ENCODE results near the gene KMT5B. TPM values are rescaled to one million over a fixed set of nuclear protein-coding genes. Genes with fewer than 3 reads are reported as not detected.

The KMT5B gene
- total RNA-seq, 1 donor from 2014 or later: 24.3 TPM

- Histone ChIP-seq H3K9me3 (replicated peaks) (no peaks in the 10 kb centered on the region), H3K4me3 (no peak overlapping the region), H3K27ac (replicated peaks) (no peak overlapping the region), H3K4me1 (peaks cover 21% of the 10 kb centered on the region), H3K36me3 (peaks cover 40% of the 10 kb centered on the region), H3K27me3 (ENCODE audit: low read depth) (no peaks in the 10 kb centered on the region)
- intact Hi-C loops (cut with micrococcal nuclease): loop anchor here (10.0 kb wide), 1 partner anchor 185 kb away; no protein-coding TSS in a partner anchor
- no peak for DNase-seq
- no peak for TF ChIP-seq CTCF (IDR thresholded peaks at IDR 0.05; ENCODE audit: borderline replicate concordance)
Measured at GRCh38 chr11:68259122-68259959, 46.2 kb upstream of the KMT5B start.

DNA sequence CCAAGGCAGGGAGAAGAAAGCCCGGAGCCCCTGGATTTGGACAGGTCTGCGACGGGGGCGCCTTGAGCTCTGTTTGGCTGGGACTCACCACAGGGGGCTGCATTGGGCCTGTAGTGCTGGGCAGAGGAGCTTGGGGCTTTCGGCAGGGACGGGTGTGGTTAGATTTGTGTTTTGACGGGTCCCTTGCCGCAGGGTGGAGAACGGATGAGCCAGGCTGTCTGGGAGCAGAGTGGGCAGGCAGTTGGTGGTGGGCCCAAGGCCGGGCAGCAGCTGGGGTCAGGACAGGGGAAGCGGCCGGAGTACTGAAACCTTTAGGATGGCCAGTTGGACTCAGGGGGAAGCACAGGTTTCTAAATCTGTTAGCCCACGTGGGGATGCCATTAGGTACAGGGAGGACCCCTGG, 45.3 kb upstream of the KMT5B start:
- peaks cover 21% of the 10 kb centered on the region for H3K4me1 ChIP-seq
- DNase-seq: no peak
- no peak for TF ChIP-seq CTCF (IDR thresholded peaks at IDR 0.05; ENCODE audit: borderline replicate concordance)
- H3K36me3 ChIP-seq: peaks cover 32% of the 10 kb centered on the region
- no peaks in the 10 kb centered on the region for H3K27me3 ChIP-seq (ENCODE audit: low read depth)
- intact Hi-C loops (cut with micrococcal nuclease): loop anchor here (10.0 kb wide), 1 partner anchor 186 kb away; no protein-coding TSS in a partner anchor
- no peak overlapping the region for H3K4me3 ChIP-seq
- no peaks in the 10 kb centered on the region for H3K9me3 ChIP-seq (replicated peaks)
- H3K27ac ChIP-seq (replicated peaks): no peak overlapping the region

DNA sequence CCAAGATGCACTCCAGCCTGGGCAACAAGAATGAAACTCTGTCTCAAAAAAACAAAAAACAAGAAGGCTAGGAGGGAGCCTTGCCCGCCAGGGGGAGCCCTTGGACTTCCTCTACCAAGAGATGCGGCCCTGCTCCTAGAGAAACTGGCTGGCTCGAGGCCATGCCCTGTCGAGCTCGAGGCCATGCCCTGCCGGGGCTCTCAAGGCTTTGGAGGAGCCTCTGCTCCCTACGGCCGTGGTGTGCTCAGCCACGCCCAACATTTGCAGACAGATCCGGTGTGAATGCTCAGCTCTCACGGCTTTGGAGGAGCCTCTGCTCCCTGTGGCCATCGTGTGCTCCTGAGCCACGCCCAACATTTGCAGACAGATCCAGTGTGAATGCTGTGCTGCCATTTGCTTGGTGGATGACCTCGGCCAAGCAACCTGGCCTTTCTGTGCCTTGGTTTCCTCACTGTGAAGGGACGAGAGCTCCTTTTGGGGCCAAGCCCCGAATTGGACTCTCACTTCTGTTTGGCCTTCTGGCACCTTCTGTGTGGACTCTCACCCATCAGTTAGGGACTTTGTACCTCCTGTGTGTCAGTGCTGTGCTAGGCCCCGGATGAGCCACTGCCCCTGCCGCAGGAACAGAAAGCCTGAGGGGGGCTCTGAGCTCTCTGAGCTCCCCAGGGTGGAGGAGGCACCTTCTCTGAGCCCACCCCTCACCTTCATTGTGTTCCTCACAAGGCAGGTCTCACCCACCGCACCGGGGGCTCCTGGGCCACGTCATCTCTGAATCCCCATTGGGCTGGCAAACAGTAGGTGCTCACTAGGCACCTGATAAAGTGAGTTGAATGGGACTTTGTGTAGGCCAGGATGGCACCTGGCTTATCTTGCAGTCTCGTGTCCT, 44.6 kb upstream of the KMT5B start:
- Histone ChIP-seq H3K4me3 (peak overlapping the region; percentile 48), H3K27ac (replicated peaks) (peak overlapping the region; percentile 20), H3K36me3 (peaks cover 26% of the 10 kb centered on the region), H3K4me1 (peaks cover 21% of the 10 kb centered on the region), H3K9me3 (replicated peaks) (no peaks in the 10 kb centered on the region), H3K27me3 (ENCODE audit: low read depth) (no peaks in the 10 kb centered on the region)
- TF ChIP-seq CTCF (IDR thresholded peaks at IDR 0.05; ENCODE audit: borderline replicate concordance): peak; percentile 90
- peak; percentile 97 for DNase-seq
- intact Hi-C loops (cut with micrococcal nuclease): loop anchor here (2.0 to 10.0 kb wide), 2 partner anchors 41 to 187 kb away; no protein-coding TSS in a partner anchor

DNA sequence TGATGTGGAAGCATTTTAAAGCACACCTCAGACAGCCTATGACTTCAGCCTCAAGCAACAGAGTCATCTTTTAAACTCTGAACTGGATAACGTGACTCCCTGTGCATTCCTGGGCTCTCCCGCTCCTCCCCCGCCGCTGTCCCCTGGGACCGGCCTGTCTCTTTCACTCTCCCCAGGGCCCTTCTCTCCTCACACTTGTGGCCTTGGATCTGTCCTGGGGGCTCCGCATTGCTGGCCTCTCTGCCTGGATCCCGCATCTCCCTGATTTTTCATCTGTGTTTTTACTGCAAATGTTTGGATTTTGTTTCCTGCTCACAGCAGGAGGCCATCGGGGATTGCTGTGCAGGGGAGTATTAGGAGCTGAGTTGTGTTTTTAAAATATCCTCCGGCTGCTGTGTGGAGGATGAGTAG, 43.2 kb upstream of the KMT5B start:
- Histone ChIP-seq H3K4me3 (no peak overlapping the region), H3K27me3 (ENCODE audit: low read depth) (no peaks in the 10 kb centered on the region), H3K27ac (replicated peaks) (peak overlapping the region; percentile 48), H3K9me3 (replicated peaks) (no peaks in the 10 kb centered on the region), H3K4me1 (peaks cover 21% of the 10 kb centered on the region), H3K36me3 (peaks cover 12% of the 10 kb centered on the region)
- TF ChIP-seq CTCF (IDR thresholded peaks at IDR 0.05; ENCODE audit: borderline replicate concordance): no peak
- intact Hi-C loops (cut with micrococcal nuclease): loop anchor here (2.0 to 10.0 kb wide), 2 partner anchors 42 to 188 kb away; no protein-coding TSS in a partner anchor
- DNase-seq: peak; percentile 51

- Histone ChIP-seq H3K36me3 (peaks cover 4% of the 10 kb centered on the region), H3K9me3 (replicated peaks) (no peaks in the 10 kb centered on the region), H3K27me3 (ENCODE audit: low read depth) (no peaks in the 10 kb centered on the region), H3K4me3 (no peak overlapping the region), H3K27ac (replicated peaks) (no peak overlapping the region), H3K4me1 (peaks cover 21% of the 10 kb centered on the region)
- no peak for DNase-seq
- TF ChIP-seq CTCF (IDR thresholded peaks at IDR 0.05; ENCODE audit: borderline replicate concordance): no peak
- intact Hi-C loops (cut with micrococcal nuclease): loop anchor here (10.0 kb wide), 1 partner anchor 189 kb away; no protein-coding TSS in a partner anchor
Measured at GRCh38 chr11:68255526-68255925, 42.4 kb upstream of the KMT5B start.
